Heart left ventricle (tissue), 13 donors: Measurements from ENCODE around the gene BMP8A.
"Not testable (repeated sequence)": the region's sequence is repeated elsewhere in the genome, so short reads cannot be mapped to it uniquely, and the experiment has no call there.

Experiments
- CTCF ChIP-seq, 12 donors: fragments of 200-600 bp; sonication (generic) in 4 of 12; IDR thresholded peaks; one replicate each; pipeline versions ENCODE4 v1.5.0 to v1.8.0; 2018 to 2022; ENCODE audit warnings: antibody characterized with exemption in 12 of 12, mild to moderate bottlenecking in 5 of 12
- POLR2A ChIP-seq, 2 donors: fragments of 450-650 bp; IDR thresholded peaks; one replicate each; pipeline ENCODE4 v1.6.1; 2017; ENCODE audit warnings: antibody characterized with exemption in 2 of 2, mild to moderate bottlenecking in 2 of 2, moderate library complexity in 2 of 2
- donor health status: ischemic (EF 13 %, LVEDD 7.1; RV severe dilation, severe dysfunction).
- donor health status: DM: no; HTN: yes; CAD: no.
- donor health status: DM: no; HTN: no; CAD: no.
- donor health status: ischemic (EF 25% LVEDD 6.9; RV normal size, moderate dysfunction).
- donor health status: ischemic (EF 25% LVEDD 5.7; RV mildly dilated, moderate dysfunction).
- donor health status: ischemic (EF 35%, LVEDD 5.7; RV mildly dilated, moderate dysfunction).
- donor health status: nonischemic (EF 11% LVEDD 7.7; RV severe dilation, severe dysfunction).
- donor health status: DM: yes; HTN: yes; CAD: no.
- donor health status: PGD.
- donor health status: ischemic (EF 29% LVEDD 5.4; RV normal size, mild dysfunction).
- donor health status: nonischemic (EF 23%, LVEDD 6.1; RV moderate dilation, normal function).

GRCh38 chr1:39467108-39467720, 24.2 kb upstream of the BMP8A start:
- not testable (repeated sequence) for TF ChIP-seq CTCF, POLR2A (IDR thresholded peaks at IDR 0.05)
